HG03175 (cell line): ENCODE results near the gene REXO1.

Experiments used
- ATAC-seq: cut with Tn5 transposase; IDR thresholded peaks from one replicate; pipeline ENCODE4 v1.9.1; 2021; ENCODE audit warnings: mild to moderate bottlenecking, moderate library complexity; ENCODE audit not compliant: unreplicated experiment

The REXO1 gene

GRCh38 chr19:1774989-1775772 lies 73.1 kb downstream of the REXO1 start:
- no peak for ATAC-seq

- no peak for ATAC-seq
Observed at GRCh38 chr19:1773184-1773583, 75.1 kb downstream of the REXO1 start.

- ATAC-seq: no peak
Observed at GRCh38 chr19:1770866-1771576, 77.3 kb downstream of the REXO1 start.

GRCh38 chr19:1769645-1769985 lies 78.7 kb downstream of the REXO1 start:
- ATAC-seq: no peak

GRCh38 chr19:1768918-1769644 lies 79.2 kb downstream of the REXO1 start:
- no peak for ATAC-seq

- ATAC-seq: no peak
Observed at GRCh38 chr19:1768248-1768647, 80.0 kb downstream of the REXO1 start.

GRCh38 chr19:1767464-1767933 lies 80.8 kb downstream of the REXO1 start:
- no peak for ATAC-seq

GRCh38 chr19:1766800-1767352 lies 81.4 kb downstream of the REXO1 start:
- ATAC-seq: no peak

GRCh38 chr19:1765904-1766799 lies 82.1 kb downstream of the REXO1 start:
- no peak for ATAC-seq
